Measurements from ENCODE around the gene CELA3B.
"Not testable (repeated sequence)": the region's sequence is repeated elsewhere in the genome, so short reads cannot be mapped to it uniquely, and the experiment has no call there.

CELA3B gene, protein sequence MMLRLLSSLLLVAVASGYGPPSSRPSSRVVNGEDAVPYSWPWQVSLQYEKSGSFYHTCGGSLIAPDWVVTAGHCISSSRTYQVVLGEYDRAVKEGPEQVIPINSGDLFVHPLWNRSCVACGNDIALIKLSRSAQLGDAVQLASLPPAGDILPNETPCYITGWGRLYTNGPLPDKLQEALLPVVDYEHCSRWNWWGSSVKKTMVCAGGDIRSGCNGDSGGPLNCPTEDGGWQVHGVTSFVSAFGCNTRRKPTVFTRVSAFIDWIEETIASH

DNA sequence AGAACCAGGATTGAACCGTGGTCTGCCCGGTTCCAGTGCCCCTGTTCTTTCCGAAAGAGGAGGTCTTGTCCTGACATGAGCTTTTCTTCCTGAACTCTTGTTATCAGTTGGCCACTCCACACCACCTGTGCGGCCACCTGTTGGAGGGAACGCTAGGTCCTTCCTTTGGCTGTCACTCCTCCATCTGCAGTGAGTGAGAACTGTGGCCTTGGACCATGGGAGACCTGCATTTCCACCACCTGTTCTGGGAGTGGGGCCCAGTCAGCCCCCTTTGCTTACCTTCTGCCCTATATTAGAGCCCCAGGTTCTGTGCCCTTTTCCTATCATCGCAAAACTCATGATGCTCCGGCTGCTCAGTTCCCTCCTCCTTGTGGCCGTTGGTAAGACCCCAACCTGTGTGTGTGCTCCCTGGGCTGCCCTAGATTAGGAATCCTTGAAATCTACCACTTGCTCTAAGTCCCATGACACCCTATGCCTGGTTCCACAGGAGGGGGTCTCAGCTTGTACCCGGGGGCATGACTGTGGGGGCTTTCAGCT is at the start of gene CELA3B:
CELA3B (plus strand) TSS at position 320 of the 537 bp plus-strand sequence; CDS start at position 338, 18 bp downstream.
- in situ Hi-C loops (cut with MboI; ENCODE audit: low sequenced_read_pairs): not testable (repeated sequence)

DNA sequence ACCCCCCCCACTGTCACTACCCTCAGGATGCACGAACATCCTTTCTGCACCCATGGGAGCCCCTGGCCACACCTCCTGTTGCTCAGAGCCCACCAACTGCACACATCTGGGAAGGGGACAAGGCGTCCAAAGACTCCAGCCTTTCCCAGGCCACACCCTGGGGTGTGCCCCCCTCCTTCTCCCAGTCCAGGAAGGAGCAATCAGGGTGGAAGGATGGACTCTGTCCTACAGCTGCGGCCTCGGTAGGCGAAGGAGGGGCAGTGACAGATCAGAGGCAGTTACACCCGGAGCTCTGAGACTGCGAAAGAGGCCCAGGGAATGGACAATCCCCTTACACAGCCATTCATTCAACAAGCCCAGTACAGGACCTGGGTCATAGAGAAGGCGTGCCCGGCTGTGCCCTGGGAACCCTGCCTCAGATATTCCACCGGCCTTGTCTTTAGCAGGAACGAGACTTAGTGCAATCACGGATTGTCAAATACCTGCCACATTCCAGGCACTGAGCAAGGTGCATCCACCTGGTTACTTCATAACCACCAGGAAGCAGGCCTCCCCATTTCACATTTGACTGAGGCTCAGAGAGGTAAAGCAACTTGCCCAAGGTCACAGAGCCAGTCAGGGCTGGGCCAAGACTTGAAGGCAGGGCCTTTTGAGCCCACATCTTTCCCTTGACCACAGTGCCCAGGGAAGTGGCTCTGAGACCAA is 49.1 kb upstream of the CELA3B start:
- in situ Hi-C loops (cut with MboI; ENCODE audit: low sequenced_read_pairs): no loop called here

DNA sequence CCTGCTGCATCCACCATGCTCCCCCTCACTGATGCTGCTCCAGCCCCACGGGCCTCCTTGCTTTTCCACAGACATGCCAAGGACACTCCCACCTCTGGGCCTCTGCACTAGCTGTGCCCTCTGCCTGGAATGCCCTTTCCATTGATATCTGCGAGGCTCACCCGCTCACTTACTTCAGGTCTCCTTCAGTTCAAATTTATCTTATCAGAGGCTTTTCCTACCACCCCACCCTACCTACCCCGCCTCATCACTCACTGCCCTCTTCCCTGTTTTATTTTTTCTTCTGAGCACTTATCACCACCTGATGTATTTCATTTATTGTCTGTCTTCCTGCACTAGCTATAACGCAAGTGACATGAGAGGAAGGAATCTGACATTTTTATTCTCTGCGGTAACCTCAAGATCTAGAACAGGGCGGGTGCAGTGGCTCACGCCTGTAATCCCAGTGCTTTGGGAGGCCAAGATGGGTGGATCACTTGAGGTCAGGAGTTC is 46.7 kb upstream of the CELA3B start:
- in situ Hi-C loops (cut with MboI; ENCODE audit: low sequenced_read_pairs): no loop called here

DNA sequence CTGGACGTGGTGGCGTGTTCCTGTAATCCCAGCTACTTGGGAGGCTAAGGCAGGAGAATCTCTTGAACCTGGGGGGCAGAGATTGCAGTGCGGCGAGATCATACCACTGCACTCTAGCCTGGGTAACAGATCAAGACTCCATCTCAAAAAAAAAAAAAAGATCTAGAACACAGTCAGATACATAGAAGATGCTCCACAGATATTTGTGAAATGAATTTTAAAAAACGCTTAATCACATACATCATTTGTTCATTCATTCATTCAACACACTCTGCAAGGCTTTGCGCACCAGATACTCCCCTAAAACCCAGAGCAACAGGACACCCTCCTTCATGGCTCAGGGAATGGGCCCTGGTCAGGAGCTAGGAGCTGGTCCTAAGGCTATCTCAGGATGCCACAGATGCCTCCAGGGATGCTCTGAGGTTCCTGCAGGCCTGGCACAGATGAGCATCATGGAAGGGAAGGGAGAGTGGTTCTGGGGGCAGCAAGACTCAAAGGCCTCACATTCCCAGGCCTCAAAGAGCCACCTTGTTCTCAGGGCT is 46.1 kb upstream of the CELA3B start:
- in situ Hi-C loops (cut with MboI; ENCODE audit: low sequenced_read_pairs): no loop called here

DNA sequence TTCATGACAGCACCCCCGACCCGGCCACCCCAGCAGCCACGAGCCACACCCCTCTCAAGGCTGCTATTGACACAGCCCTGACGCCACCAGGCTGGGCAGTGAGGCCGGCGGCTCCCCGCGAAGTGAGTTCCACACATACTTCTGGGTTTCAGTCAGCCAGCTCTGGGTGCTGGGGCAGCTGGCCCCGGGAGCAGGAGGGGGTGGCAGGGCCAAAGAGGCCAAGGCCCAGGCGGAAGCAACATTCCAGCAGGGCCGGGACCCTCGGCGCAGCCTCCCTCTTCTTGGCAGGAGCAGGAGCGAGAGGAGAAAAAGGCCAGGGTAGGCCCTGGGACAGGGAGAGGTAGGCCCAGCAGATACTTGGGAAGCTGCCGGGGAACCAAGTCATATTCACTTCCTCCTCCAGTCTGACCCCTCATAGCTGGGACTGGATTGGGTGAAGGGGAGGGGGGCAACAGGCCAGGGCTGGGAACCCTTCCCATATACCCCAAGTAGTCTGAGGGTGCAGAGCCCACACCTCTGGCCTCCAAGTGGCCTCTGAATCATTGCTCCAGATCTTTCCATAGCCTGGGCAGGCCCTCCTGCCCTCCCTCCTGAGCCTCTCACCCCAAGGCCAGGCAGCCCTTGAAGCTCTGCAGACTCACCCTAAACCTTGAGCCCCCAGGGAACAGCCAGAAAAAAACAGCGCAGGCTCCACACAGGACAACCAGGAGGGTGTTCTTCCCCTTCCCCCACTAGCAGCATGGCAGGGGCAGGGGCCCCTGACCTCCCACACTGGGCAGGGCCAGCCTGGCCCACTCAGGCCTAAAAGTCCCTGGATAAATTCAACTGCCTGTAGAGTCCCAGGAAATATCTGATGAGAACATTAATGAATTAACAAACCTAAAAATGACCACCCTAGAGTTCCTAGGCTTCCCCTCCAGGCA is 45.4 kb upstream of the CELA3B start:
- in situ Hi-C loops (cut with MboI; ENCODE audit: low sequenced_read_pairs): no loop called here

DNA sequence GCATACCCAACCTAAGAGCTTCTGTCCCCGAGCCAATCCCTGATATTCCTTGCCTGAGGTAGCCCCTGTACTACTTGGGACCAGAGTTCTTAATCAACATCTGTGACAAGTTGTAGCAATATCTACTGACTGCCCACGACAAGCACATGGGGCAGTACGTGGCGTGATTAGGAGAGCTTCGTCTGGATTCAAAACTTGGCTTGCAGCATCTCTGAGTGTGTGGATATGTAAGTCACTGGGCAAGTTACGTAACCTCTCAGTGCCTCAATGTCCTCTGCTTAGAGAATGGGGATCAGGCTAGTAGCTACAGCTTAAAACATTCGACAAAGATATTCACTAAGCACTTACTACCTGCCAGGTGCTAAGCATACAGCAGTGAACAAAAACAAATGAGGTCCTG is 44.7 kb upstream of the CELA3B start:
- in situ Hi-C loops (cut with MboI; ENCODE audit: low sequenced_read_pairs): no loop called here

DNA sequence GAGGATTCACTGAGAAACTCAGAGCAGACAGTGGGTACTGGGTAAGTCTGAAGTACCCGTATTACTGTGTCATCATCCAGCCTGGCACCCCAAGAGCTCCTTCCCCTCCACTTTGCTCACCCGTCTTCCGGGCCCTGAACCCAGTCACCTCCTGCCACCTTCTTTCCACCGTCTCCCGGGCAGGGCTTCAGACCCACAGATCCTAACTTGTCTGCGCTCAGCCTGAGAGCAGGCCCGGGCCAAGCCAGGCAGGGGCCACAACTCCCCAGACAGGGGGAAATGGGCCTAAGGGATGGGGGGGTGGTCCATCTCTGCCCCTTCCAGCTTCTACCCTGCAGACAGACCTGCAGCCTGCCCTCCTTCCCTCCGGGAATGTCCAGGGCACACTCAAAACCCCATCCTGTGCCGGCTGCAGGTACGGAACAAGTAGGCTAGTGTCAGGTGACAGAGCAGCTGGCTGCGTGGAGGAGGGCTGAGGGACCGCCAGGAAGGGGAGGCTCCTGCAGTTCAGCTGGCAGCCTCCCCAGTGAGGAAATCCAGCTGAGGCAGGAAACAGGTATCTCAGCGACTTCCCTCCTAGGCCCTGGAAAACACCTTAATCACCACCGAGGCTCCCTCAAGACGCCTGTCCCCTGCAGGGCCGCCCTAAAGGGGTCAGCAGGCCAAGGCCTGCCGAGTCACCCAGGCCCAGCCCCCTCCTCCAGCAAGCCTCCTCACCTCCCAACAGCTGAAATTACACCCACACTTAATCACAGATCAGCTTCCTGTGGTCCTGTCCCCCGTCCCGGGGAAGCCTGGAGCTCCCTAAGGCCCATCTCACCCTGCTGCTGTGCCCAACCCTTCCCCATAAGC is 43.2 kb upstream of the CELA3B start:
- in situ Hi-C loops (cut with MboI; ENCODE audit: low sequenced_read_pairs): no loop called here

DNA sequence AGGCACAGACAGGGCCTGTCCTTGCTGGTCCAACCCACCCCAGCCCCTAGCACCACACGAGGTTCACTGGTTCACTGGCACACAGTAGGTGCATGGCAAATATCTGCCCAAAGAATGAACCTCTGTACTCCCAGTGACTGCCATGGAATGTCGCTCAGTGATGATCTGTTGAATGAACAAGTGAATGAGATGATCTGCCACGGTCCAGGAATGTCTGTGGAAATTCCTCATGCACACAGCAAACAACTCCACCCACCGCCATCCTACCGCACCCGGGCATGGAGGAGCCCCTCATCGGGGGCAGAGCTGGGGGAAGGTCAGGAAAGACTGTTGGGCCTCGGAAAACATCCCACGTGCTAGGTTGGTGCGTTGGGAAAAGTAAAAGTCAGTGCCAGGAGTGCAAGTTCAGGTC is 41.4 kb upstream of the CELA3B start:
- in situ Hi-C loops (cut with MboI; ENCODE audit: low sequenced_read_pairs): no loop called here

DNA sequence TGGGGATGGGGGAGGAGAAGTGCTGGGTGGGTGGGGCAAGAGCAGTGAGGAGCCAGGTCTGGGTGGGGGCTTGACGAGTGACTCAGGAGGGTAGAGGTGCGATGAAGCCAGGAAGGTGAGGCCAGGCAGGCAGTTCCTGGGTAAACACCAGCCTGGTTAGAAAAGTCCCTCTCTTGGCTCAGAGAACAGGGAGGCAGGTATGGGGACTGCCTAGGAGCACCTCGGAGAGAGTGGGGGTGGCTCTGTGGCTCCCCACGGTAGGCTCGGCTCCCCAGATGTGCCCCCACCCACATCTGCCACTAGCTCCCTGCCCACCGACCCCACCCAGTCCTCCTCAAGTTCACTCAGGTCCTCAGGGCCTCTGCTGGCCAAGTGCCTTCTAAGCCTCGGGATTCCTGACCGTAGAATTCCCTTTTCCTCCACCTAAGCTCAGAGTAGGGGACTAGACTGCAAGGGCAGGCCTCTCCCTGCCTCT is 40.9 kb upstream of the CELA3B start:
- in situ Hi-C loops (cut with MboI; ENCODE audit: low sequenced_read_pairs): no loop called here

DNA sequence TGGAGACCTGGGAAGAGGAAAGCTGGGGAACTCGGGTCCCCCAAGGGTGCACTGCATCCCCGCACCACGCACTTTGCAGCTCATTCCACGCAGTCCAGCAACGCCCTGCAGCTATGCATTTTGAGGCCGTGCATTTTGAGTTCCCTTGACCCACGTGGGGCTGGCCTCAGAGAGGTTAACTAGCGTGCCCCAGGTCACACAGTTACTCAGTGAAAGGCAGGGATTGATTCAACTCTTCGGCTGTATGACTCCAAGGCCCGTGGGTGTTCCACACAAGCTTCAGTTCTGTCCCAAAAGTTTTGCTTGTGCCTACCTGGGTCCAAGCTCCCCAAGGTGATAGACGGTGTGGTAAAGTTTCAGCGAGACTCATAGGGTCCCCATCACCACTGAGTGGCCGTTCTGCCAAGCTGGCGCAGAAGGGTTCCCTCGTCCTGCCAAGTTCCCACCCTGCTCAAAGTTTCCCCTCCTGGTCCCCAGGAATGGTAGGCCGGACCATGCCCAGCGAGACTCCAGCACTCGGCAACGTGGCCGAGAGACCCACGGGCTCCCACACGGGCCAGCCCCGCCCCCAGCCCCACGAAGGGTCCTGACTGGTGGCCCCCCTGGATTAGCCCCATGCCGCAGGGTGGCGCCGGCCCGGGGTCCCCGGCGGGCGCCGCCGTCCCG is 40.3 kb upstream of the CELA3B start:
- in situ Hi-C loops (cut with MboI; ENCODE audit: low sequenced_read_pairs): no loop called here

DNA sequence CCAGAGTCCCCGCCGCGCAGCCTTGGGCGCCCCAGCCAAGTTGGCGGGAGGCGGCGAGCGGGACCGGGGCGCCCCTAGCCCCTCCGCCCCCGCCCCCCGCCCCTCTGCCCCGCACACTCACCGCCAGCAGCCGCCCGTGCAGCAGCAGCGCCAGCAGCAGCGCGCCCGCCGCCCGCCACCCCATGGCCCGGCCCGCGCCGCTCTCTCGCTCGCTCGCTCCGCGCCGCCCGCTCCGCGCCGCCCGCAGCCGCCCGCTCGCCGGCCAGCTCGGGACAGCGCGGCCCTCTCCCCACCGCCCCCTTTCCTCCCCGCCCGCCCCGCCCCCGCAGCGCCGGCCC is 39.8 kb upstream of the CELA3B start, which contains the start of gene HSPG2:
HSPG2 (minus strand) TSS at position 277 of the 338 bp plus-strand sequence; CDS start at position 184, 93 bp downstream.
- in situ Hi-C loops (cut with MboI; ENCODE audit: low sequenced_read_pairs): no loop called here

DNA sequence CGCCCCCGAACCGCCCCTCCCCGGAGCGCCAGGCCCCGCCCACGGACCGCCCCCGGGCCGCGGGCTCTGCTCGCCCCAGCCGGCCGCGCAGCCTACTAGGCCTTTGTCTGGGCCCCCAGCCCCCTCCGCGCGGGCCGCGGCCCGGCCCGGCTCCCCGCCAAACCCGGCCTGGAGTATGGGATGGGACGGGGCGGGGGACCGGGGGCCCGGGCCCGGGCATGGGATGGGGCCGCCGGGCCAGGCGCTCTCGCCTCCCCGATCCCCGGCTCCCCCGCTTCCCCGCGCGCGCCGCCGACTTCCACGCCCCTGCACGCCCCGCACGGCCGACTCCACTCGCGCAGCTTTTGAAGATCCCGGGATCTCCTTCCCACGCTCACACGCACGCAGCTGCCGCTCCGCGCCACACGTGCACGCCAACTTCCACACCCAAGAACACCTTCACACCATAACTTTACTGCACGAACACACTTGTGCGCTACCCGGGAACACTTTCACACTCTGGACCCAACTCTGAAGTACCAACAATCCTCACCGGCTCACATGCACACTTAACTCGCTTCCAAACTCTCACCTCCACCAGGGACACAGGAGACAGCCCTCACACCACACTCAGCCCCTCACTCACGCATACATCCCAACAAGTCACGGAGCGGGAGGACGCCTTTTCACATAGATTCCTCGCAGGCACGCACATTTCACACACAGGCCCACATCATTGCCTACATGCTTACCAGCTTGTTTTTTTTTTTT is 39.3 kb upstream of the CELA3B start:
- in situ Hi-C loops (cut with MboI; ENCODE audit: low sequenced_read_pairs): no loop called here

DNA sequence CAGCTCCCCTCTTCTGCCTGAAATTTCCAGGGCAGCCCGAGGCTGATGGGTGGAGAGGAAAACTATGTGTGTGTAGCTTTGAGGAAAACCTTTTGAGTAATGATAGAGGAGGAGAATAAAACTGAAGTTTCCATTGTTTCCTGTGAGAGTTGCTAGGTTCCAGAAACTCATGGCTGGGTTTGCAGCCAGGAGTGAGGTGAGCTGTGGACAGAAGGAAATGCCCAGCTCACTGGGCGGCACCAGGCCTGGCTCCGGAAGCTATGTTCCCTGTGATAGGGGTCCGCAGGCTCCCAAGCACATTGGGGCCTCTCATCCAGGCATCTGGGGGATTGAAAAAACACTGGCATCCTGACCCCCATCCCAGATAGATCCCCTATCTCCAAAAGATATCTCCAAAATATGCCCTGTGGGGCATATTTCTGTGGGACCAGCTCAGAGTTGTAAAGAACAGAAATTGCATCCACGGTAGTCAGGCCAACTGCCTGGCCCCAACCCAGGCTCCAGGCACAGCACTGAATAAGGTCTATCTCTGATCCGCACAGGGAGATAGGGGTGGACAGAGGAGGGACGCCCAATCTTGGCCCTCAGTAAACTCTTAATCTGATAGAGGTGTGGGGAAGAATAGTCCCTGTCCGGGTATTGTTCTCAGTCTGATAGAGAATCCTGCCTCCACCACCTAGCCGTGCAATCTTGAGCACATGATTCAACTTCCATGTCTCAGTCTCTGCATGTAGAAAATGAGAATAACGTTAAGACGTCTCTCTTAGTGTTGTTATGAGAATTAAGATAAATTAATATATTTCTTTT is 37.9 kb upstream of the CELA3B start:
- in situ Hi-C loops (cut with MboI; ENCODE audit: low sequenced_read_pairs): no loop called here

DNA sequence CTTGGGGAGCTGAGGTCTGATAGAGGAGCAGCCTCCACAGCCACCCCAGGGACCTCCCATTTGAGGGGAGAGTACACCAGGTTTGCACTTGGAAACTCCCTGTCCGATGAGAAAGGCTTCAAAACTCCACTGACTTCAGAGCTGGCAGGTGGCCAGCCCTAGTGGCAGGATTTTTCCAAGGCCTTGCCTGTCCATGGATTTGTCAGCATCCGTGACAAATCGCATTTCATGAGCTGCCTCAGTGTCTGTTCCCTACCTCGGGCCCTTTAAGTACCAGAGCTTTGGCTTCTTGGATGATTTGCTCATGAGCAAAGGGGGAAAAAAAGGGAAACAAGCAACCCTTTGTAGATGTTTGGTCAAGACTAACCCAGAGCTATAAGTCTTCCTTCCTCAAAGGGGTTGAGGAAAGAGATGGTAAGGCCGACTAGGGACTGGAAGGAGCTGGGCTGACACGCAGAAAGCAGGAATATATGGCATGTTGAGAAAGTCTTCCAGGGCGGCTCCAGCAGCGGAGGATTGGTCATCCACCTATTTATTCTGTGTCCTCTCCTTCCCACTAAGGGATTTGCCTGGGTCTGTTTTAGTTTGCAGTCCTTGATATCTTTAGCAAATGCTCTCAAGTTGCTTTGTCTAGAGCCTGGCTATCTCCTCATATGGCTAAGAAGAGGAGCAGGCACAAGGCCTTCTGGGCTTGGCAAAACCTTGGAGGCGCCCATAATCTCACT is 37.0 kb upstream of the CELA3B start:
- in situ Hi-C loops (cut with MboI; ENCODE audit: low sequenced_read_pairs): no loop called here

DNA sequence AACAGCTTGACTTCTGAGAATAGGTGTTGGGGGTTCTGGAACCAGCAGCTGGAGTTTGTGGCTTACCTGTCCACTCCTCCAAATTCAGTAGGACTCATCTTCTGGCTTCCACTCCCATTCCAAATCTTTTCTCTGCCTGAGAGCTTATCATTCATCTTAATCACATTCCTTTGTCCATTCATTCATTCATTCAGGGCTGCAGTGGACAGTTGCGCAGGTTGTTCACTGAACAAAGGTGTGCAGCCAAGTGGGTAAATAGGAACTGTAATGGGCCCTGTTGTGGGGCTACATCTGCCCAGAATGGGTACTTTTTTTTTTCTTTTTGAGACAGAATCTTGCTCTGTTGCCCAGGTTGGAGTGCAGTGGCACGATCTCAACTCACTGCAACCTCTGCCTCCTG is 36.3 kb upstream of the CELA3B start:
- in situ Hi-C loops (cut with MboI; ENCODE audit: low sequenced_read_pairs): no loop called here

DNA sequence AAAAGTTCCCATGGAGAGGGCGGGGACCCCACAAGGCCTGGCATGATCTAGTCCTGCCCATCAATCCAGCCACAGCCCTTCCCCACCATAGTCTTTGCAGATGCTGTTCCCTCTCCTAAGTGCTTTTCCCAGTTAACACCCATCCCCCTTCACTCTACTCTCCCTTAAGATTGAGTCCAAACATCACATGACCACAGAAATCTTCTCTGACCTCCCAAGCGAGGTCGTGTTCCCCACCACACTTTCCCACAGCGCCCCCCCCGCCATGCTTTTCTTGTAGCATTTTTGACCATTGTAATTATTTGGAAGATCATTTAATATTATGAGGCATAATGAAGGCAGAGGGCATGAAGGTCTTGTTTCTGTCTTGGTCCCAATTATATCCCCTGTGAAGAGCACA is 35.5 kb upstream of the CELA3B start:
- in situ Hi-C loops (cut with MboI; ENCODE audit: low sequenced_read_pairs): no loop called here

DNA sequence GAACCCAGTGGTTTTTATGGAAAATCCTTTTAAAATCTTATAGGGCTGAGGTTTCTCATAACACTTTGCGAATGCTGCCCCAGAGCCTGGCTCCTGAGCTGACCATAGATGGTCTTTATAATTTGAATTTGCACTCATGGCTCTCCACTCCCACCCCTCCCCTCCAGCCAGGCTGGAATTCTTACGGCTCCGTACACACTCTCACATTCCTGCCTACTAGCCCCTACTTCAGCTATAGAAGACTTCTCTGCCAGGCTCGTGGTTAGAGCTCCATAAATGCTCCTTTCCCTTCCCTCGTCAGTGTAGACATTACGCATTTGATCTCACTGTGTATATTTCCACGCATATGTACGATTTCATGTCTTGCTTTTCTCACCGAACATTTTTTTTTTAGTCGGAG is 34.4 kb upstream of the CELA3B start:
- in situ Hi-C loops (cut with MboI; ENCODE audit: low sequenced_read_pairs): no loop called here

All from hTERT RPE-1 (cell line).